ENCODE data around the gene FAM186B.
A peak's percentile ranks its signal among the peaks of the same experiment; 100 is the strongest.

Gene FAM186B

DNA sequence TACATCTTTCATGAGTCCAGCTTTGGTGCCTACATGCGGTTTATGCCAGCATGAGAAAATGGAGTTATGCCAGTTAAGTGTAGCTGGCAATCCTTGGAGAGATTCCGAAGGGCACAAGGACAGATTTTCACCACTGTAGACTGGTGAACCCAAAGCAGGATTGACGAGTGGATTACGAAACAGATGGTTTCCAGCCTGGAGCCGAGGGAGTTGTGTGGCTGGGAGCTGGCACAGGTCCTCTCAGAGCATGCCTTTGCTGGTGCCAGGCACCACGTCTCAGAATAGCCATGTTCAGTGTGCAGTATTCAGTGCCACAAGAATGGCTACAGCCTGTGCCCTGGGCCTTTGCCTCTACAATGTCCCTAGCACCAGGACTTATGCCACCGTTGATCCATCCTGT lies 53.4 kb downstream of the FAM186B start:
- DNase-seq (ENCODE audit: low spot score): no peak

DNA sequence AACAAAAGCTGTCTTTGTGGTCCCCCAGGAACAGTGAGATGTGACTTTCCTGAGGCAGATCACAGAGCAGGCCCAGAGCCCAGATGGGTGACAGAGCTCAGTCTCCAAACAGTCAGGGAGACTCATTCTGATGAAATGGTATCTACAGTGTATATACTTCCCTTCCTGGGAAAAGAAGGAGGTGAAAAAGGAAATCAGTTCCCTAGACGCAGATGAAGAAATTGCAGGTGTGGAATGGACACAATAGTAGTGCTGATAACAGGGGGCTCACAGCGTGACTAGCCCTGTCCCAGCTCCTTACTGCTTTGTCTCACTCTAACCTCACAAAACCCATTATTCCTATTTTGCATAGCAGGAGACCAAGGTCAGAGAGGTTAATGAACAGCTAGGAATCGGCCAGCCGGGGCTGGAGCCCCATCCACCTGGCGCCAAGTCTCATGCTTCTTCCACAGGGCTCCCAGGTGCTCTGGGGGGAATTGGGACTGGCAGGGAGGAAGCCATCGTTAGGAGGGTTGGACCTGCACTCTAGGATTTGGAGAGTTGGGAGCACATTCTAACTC lies 54.7 kb downstream of the FAM186B start:
- DNase-seq (ENCODE audit: low spot score): no peak

DNA sequence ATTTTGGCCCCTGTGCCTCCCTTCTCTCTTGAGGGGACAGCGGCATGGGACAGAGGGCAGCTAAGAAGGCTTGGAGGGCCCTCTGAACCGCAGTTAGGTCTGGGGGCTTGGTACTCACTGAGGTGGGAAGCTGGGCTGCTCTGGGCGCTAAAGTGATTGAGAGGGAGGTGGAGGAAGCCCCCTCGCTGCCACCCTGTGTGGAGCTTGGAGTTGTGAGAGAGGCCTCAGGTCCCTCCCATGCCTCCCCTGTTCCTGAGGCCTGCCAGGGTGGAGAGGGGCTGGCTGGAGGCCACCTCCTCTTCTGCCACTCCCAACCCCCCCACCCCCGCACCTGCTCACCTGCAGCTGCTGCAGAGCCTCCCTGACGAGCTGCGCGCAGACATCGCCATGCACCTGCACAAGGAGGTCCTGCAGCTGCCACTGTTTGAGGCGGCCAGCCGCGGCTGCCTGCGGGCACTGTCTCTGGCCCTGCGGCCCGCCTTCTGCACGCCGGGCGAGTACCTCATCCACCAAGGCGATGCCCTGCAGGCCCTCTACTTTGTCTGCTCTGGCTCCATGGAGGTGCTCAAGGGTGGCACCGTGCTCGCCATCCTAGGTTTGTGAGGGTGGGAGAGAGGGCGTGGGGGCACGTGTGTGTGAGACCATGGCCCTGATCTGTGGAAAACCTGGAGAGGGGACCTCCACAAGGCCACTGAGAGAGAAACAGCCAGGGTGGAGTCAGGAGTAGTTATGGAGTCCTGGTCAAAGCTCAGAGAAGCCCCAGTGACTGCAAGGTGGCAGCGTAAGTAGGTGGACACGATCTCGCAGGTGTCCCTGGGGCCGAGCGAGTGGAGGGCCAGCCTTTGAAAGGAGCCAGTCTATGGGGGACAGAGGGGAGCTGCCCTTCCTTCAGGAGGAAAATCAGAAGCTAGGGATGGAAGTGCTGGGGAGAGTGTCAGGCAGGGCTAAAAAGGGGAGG lies 55.4 kb downstream of the FAM186B start:
- no peak for DNase-seq (ENCODE audit: low spot score)

DNA sequence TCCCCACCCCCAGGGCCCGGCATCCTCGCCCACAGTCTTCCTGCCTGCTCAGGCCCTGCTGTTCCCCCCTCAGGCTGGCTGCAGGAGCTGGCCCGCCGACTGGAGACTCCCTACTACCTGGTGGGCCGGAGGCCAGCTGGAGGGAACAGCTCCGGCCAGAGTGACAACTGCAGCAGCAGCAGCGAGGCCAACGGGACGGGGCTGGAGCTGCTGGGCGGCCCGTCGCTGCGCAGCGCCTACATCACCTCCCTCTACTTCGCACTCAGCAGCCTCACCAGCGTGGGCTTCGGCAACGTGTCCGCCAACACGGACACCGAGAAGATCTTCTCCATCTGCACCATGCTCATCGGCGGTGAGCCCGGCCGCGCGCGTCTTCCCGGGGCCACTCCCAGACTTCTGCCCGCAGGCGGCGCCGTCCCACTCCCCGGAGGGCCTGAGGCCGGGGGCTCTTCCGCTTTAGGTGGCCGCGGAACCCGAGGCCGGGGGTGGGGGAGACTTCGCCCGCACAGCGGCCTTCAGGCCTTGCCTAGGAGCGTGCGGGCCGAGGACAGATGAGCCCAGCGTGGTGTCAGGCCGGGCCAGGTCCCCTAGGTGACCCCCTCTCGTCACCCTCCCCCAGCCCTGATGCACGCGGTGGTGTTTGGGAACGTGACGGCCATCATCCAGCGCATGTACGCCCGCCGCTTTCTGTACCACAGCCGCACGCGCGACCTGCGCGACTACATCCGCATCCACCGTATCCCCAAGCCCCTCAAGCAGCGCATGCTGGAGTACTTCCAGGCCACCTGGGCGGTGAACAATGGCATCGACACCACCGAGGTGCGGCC lies 56.4 kb downstream of the FAM186B start:
- no peak for DNase-seq (ENCODE audit: low spot score)

GRCh38 chr12:49548481-49548821 lies 57.0 kb downstream of the FAM186B start:
- no peak for DNase-seq (ENCODE audit: low spot score)

GRCh38 chr12:49547090-49547690 lies 58.2 kb downstream of the FAM186B start:
- no peak for DNase-seq (ENCODE audit: low spot score)

DNA sequence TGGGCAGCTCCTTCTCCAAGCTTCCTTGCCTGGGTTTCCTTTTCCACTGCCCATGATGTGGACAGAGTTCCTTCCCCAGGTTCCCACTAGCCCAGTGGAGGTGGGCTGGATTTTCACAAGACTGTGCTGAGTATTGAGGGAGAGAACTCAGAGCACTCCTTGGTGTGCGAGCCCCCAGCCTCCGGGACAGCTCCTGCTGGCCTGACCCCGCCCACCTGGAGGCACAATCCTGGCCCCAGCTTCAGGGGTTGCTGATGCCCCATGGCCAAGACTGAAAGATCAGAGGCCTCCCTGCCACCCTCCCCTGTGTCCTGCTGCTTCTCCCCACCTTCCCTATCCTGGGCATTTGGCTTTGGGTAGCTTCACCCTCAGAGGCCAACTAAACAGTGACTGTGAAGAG lies 59.0 kb downstream of the FAM186B start:
- no peak for DNase-seq (ENCODE audit: low spot score)

GRCh38 chr12:49545815-49546214 lies 59.6 kb downstream of the FAM186B start:
- no peak for DNase-seq (ENCODE audit: low spot score)

DNA sequence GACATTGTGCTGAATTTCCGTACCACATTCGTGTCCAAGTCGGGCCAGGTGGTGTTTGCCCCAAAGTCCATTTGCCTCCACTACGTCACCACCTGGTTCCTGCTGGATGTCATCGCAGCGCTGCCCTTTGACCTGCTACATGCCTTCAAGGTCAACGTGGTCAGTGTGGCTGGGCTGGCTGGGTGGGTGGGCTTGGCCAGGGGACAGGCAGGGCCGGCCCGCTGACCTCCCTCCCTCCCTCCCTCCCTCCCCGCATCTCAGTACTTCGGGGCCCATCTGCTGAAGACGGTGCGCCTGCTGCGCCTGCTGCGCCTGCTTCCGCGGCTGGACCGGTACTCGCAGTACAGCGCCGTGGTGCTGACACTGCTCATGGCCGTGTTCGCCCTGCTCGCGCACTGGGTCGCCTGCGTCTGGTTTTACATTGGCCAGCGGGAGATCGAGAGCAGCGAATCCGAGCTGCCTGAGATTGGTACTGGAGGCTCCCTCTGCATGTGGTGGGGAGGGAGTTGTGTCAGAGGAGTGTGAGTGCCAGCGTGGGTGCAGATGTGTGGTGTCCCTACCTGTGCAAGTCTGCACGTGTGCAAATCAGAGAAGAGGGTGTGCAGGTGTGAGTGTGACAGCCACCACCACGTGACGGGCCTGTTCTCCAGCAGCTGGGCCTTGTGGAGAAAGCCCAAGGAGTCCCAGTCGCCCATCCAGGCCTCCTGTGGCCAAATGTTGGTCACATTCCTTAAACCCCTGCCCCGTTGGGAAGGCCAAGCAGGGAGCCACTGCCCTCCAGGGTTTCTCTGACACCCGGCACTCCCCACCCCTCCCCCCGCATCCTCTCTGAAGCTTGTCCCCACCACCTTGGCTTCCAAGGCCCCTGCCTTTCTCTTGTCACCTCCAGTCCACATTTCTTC lies 61.3 kb downstream of the FAM186B start:
- DNase-seq (ENCODE audit: low spot score): no peak

DNA sequence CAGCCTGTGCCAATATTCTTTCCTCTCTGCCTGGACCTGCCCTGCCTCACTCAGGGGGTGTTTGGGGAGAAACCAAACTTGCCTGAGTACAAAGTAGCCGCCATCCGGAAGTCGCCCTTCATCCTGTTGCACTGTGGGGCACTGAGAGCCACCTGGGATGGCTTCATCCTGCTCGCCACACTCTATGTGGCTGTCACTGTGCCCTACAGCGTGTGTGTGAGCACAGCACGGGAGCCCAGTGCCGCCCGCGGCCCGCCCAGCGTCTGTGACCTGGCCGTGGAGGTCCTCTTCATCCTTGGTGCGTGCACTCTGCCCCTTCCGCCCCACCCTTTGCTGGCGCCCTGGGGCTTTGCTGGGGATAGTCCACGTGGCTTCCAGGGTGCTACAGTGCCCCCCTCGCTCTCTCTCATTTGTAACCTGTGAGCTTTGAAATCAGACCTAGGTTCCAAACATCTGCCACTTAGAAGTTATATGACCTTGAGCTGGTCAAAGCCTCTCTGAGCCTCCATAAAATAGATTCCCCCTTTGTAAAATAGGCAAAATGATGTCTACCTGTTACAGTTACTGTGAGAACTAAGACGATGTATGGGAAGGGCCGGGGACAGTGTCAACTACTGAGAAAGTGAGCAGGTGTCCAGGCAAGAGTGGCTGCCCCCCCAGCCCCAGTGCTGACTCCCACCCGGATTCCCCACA lies 62.1 kb downstream of the FAM186B start:
- DNase-seq (ENCODE audit: low spot score): no peak

DNA sequence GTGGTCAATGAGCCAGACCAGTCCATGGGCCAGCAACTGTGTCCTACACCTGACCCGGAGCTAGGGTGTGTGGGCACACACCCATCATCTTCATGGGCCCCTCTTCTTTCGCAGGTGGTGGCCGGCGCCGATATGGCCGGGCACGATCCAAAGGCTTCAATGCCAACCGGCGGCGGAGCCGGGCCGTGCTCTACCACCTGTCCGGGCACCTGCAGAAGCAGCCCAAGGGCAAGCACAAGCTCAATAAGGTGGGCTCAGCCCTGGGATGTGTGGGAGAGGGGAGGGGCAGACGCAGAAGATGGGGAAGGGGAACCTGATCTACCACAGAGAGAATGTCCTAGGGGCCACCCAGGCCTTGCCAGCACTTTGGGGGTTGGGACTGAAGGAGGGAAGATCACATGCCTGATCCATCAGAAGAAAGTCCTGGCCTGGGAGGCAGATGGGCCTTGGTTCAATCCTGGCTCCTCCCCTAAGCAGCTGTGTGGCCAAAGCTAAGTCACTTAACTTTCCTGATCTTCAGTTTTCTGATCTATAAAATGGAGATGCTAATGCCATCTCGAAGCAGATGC lies 62.8 kb downstream of the FAM186B start:
- no peak for DNase-seq (ENCODE audit: low spot score)

DNA sequence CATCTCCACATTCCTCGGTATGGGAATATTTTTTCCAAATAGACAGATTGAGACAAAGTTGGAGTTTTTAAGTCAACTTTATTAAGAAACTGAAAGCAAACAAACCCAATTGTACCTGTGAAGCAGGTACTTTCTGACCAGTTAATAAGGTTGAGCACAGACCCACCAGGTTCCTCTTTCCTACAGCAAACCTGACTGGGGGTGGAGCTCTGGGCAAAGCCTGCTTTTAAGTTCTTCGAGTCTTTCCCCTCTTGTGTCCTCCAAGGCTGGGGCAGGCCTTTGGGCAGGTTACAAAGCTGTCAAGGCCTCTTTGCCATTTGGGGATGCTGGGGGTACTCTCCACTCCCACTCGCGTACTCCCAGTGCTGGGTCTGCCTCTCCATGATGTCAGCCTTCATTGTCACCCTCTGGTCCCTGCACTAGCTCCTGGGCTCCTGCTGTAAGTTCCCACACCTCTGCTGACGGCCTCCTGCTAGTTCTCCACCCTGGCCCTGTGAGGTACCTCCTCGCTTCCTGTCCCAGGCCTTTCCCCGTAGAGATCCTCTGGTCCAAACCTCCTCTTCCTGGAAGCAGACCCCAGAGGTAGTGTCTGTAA lies 63.4 kb downstream of the FAM186B start:
- DNase-seq (ENCODE audit: low spot score): no peak

DNA sequence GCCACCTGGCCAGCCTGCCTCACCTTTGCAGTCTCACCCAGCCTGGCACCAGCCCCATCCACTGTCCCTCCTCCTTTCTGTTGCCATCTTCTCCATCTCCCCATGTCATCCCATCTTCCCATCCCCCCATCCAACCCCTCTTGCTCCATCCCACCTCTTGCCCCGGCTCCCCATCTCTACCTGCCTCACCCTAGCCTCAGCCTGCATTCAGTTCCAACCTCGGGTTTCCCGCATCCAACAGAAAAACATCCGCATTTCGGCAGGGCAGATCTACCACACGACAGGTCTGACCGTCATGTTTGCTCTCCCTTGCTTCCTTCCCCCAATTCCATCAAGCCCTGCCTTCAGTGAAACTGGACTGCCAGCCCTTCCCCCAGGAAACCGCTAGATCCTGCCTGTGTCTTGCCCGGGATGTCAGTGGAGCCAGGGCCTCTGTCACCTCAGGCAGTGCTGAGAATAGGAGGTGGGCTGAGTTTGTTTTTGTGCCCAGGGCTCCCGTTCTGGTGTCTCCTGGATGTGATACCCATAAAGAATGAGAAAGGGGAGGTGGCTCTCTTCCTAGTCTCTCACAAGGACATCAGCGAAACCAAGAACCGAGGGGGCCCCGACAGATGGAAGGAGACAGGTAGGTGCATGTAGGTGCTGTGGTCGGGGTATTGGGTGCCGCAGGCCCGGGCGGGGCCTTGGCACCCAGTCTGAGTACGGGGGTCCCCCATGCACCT lies 64.1 kb downstream of the FAM186B start:
- no peak for DNase-seq (ENCODE audit: low spot score)

DNA sequence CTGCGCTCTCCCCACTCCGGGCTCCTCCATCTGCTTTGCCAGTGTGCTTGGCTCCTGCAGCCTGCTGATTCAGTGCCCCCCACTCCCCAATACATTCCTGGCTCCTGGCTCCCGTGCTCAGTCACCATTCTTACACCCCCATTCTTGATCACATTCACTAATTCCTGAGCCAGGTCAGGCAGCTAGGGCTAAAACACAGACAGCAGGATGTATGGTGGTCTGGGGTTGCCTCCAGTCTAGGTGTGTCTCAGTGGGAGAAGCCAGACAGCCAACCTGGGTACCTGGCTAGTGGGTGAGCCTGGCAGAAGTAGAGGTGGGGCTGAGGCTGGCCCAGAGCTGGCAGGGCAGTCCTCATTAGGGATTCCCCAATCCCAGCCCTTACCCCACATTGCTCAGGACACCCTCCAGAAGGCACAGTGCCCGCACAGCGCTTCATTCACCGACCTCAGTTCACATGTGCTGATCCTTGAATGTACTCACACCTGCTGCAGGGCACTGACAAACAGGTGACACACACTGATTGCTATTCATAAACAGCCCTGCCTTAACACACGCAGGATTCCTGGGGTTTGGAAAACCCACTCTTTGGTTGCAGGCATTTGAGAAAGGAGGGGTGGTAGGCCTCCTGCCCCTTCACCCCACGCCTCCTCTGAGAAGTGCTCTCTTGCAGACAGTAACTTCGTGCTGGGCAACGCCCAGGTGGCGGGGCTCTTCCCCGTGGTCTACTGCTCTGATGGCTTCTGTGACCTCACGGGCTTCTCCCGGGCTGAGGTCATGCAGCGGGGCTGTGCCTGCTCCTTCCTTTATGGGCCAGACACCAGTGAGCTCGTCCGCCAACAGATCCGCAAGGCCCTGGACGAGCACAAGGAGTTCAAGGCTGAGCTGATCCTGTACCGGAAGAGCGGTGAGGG lies 65.0 kb downstream of the FAM186B start:
- DNase-seq (ENCODE audit: low spot score): no peak

GRCh38 chr12:49539406-49540228 lies 65.8 kb downstream of the FAM186B start:
- DNase-seq (ENCODE audit: low spot score): no peak

- peak; percentile 67 for DNase-seq (ENCODE audit: low spot score)
Measured at GRCh38 chr12:49538510-49539403, 66.7 kb downstream of the FAM186B start, which contains the start of gene KCNH3. TSS of gene KCNH3 (plus strand) at chr12:49539030. CDS start at chr12:49539417, 387 bp downstream.
